Measurements from ENCODE around the gene GPR78. TPM values are rescaled to one million over a fixed set of nuclear protein-coding genes. Genes with fewer than 3 reads are reported as not detected.

The GPR78 gene
- total RNA-seq, 1 donor: 2.2 TPM

- H3K4me3 ChIP-seq (ENCODE audit: low read depth, low read length): no peak overlapping the region
- DNase-seq (ENCODE audit: low read depth): no peak
- TF ChIP-seq CTCF (IDR thresholded peaks at IDR 0.05; ENCODE audit: insufficient read depth, low read depth, low read length): no peak
These were observed 5.6 kb downstream of the GPR78 start for GRCh38 chr4:8585721-8586212.

DNA sequence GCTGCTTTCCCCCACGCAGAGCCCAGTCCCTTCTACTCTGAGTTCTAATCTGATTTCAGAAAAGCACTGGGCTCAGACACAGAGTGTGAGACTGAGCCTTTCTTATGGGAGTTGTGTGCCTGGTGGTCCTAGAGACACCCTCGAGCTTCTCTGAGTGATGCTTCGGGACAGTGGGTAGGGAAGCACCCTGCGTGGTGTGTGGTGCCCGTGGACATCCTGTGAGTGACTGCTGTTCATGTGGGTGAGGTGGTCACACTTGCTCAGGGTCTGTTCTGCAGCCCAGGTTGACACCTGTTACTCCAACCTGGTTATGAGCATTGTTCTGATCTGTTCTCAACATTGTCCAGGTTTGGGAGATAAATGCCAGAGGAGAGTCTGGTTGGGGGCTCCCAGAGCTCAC, 6.1 kb downstream of the GPR78 start:
- no peak for TF ChIP-seq CTCF (IDR thresholded peaks at IDR 0.05; ENCODE audit: insufficient read depth, low read depth, low read length)
- DNase-seq (ENCODE audit: low read depth): no peak
- H3K4me3 ChIP-seq (ENCODE audit: low read depth, low read length): no peak overlapping the region

GRCh38 chr4:8586671-8587468, 6.7 kb downstream of the GPR78 start:
- DNase-seq (ENCODE audit: low read depth): no peak
- no peak for TF ChIP-seq CTCF (IDR thresholded peaks at IDR 0.05; ENCODE audit: insufficient read depth, low read depth, low read length)
- no peak overlapping the region for H3K4me3 ChIP-seq (ENCODE audit: low read depth, low read length)

- no peak for TF ChIP-seq CTCF (IDR thresholded peaks at IDR 0.05; ENCODE audit: insufficient read depth, low read depth, low read length)
- H3K4me3 ChIP-seq (ENCODE audit: low read depth, low read length): no peak overlapping the region
- DNase-seq (ENCODE audit: low read depth): no peak
These were observed 7.4 kb downstream of the GPR78 start for GRCh38 chr4:8587469-8588195.

DNA sequence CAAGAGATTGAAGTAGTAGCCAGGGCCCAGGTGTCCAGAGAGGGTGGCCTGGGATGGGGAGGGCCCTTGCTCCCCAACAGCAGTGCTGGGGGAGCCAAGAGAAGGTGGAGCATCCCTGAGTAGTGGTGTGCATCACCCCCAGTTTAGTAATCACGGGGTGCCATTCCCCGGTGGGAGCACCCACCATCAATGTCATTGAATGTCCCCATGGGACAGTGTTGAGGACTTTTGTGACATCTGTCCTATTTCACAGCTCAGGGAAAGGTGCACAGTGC, 7.9 kb downstream of the GPR78 start:
- no peak for TF ChIP-seq CTCF (IDR thresholded peaks at IDR 0.05; ENCODE audit: insufficient read depth, low read depth, low read length)
- H3K4me3 ChIP-seq (ENCODE audit: low read depth, low read length): no peak overlapping the region

GRCh38 chr4:8589336-8589735, 9.1 kb downstream of the GPR78 start:
- no peak overlapping the region for H3K4me3 ChIP-seq (ENCODE audit: low read depth, low read length)
- TF ChIP-seq CTCF (IDR thresholded peaks at IDR 0.05; ENCODE audit: insufficient read depth, low read depth, low read length): no peak
- DNase-seq (ENCODE audit: low read depth): no peak

More for the DNA sequence above, 7.9 kb downstream of the GPR78 start:
- no peak for DNase-seq (ENCODE audit: low read depth)

Data from fibroblast of villous mesenchyme (primary cell).